ENCODE results near the gene SLC49A3.
A peak's percentile ranks its signal among the peaks of the same experiment; 100 is the strongest.
"Not testable (repeated sequence)": the region's sequence is repeated elsewhere in the genome, so short reads cannot be mapped to it uniquely, and the experiment has no call there.

Gene SLC49A3

DNA sequence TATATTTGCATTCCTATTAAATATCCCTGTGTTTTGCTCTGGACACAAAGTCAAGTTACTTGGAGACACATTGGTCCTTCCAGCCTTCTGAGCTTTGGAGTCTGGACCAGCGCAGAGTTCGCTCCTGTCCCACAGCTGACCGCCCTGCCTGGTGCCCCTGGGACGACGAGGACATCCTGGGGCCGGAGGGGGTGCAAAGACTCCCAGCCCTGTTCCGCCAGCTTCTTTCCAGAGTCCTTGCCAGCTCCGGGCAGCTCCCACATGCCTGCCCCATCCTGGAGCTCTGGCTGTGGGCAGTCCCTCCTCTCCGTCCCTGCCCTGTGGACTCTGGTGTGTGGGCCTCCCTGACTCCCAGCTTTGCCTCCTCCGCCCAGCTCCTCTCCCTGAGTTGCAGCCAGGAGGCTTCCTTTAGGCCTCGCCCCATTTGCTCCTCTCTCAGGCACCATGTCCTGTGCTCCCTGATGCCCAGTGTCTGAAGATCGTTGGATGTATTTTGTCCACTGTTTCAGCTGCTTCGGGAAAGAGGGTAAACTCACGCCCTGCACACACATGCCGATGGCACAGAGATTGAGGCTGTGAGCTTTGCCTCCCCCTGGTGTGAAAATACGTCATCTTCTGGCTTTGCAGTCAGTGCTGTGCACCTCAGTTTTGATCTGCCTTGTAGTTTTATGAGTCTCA is 11.8 kb upstream of the SLC49A3 start:
- DNase-seq = no peak

DNA sequence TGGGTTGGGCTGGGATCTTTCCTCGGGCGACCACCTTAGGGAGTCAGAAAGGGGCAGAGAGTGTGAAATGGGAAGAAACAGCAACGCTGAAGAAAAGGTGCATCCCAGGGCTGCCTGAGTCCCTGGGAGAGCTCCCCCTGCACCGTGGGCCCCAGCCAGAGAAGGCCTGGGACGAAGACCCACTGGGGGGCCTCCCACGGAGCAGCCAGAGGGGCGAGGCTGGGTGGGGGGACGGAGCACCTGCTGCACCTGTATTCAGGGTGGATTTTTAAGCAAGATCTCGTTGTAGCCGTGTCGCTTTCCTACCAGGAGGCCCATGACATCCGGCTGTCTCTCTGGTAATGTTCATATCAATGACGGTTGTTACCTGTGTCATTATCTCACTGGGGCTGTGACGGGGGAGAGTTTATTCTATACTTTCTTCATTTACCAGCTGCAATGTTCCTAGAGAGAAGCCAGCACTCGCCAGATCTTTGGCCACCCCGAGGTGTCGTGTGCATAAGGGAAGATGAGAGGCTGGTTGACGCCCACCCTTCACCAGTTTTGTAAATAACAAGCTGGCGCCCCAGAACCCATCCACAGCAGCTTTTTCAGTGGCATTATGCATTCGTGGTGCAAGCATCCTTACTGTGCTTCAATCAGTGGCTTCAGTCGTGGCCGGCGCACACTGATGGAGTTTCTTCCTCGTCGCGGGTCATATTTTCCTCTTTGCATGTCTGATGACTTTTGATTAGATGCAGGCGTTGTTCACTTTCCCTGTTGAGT is 11.0 kb upstream of the SLC49A3 start:
- DNase-seq = no peak

DNA sequence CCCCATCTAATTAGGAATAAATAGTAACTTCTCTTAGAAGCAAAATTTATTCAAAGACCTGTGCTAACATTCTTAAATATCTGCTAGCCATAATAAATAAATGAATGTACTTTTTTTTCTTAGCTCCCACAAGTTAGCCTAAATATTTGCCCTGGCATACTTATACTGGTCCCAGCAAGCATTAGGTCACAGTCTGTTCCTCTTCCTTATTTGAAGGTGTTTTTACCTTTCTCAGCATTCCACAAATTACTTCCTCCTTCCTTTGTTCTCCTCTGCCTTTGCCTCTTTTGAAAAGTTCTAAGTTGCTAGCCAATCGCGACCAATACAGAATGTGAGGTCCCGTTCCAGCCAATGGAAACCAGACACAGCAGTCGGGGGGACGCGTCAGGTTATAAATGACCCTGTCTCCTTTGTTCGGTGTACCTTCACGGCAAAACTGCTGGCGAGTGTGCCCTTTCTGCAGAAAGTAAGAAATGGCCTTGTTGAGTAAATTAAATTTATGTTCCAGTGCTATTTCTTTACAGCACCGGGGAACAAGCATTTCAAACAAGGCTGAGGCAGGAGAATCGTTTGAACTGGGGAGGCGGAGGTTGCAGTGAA is 5.5 kb upstream of the SLC49A3 start:
- not testable (repeated sequence) for DNase-seq

DNA sequence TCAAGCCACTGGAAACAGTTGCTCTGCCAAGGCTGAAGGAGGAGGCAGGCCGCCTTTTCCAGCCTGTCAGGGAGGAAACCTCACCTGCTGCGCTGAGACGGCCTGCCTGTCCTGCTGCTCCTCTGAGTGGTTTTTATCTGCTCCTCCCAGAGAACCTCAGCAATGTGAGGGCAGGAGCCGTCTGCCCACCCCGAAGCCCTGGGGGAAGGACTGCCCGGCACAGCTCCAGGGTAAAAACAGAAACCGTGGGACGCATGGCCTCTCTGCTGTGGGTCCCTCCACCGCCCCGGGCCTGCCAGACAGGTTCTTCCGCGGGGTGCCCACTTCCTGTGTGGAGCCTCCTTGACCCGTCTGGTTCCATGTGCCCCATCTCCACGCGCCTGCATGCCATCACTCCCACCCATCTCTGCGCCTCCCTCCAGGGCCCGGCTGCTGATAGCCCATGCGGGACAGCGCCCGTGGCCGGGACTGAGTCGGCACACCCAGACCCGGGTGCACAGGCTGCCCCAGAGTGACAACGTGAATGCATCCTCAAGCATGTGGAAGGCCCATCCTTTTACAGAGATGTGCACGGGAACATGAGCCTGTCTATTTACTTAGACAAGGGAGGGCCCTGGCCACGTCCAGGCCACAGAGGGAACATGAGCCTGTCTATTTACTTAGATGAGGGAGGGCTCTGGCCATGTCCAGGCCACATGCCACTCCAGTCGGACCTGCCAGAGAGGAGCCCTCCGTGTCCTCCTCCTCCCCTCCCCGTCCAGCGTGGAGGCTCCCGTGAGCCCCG is 4.0 kb upstream of the SLC49A3 start:
- no peak for DNase-seq

DNA sequence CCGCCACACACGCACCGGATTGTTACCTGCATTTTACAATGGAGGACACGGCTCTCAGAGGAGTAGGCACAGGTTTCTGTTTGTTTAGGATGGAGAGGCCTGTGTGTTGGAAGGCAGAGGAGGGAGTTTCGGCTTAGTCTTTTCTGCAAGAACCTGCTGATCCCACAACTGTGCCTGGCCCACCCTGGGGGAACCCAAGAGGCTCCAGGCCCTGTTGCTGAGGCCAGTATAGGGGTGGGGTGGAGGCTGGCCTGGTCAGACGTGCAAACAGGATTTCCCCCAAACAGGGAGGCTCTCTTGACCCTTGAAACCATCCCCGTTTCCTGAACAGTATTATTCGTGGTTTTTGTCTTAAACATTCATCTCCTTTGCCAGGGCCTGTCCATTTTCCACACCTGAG is 772 bp upstream of the SLC49A3 start:
- DNase-seq = no peak

DNA sequence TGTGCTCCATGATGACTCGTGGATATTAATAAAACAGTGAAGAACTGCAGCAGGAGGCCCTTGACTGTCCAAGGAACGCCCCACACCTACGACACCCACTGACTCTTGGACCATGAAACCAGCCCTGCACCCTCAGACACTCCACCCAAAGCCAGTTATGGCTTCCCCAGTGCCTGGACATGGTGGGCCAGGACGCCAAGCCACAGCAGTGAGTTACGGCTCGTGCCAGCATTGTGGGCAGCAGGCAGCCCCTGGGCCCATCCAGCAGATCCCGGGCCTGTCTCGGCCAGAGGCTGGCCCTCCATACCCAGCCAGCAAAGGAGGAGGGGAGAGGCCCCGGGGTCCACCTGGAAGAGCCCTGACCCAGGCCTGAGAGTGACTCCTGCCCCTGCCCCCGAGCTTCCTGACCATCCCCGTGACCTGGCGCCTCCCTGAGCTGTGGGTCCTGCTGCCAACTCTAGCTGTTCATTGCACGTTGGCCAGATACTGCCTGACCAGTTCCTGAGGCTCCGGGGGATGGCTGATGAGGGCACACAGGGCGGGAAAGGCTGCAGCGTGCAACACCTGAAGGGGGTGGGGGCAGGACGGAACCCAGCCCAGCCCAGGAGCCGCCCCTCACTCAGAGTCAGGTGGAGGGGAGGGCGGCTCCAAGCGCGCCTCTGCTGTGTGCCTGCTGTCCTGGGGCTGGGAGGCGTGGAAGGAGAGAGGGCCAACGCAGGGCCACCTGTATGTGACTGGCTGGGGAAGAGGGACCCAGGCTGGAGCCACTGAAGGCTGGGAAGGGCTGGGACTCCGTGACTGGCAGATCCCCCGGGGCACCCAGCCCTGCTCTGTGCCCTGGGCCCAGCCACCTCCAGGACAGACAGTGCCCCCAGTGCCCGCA is 739 bp downstream of the SLC49A3 start:
- DNase-seq = no peak

DNA sequence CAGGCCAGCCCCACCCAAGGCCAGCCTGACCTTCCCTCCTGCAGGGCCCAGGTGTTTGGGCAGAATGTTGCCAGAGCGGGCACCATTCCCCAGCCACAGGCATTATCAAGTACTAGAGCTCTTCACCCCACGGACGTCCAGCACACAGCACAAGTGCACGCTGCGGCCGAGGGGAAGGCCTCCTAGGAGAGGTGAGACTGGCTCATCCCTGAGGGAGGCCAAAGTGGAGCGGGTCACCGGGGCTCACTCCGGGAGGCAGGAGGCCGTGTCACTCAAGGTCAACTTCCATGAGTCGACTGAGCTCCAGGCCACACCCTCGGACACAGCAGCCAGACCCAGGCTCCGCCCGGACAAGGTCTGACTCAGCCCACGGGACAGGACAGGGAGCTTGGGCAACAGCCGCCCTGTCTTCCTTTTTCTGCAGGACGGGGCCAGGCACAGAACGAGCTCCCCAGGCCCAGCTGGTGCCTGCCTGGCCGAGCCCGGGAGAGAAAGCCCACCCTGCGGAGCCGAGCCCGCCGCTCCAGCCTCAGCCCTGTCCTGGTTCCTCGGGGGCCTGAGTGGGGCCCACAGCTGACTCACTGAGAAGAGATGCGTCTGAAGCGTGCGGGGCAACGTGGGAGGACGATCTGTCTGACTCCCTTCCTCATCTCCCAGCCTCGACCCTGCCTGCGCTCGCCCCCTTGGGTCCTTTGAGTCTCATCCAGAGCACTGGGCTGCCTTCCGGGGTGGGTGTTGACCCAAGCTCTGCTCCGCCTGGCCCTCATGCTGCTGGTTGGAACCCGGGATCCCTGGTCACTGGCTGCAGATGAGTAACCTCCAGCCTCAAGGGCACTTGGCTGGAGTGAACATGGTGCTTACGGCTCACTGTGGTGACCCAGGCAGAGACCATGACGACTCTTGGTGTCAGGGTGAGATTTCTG is 1.6 kb downstream of the SLC49A3 start:
- DNase-seq = no peak

DNA sequence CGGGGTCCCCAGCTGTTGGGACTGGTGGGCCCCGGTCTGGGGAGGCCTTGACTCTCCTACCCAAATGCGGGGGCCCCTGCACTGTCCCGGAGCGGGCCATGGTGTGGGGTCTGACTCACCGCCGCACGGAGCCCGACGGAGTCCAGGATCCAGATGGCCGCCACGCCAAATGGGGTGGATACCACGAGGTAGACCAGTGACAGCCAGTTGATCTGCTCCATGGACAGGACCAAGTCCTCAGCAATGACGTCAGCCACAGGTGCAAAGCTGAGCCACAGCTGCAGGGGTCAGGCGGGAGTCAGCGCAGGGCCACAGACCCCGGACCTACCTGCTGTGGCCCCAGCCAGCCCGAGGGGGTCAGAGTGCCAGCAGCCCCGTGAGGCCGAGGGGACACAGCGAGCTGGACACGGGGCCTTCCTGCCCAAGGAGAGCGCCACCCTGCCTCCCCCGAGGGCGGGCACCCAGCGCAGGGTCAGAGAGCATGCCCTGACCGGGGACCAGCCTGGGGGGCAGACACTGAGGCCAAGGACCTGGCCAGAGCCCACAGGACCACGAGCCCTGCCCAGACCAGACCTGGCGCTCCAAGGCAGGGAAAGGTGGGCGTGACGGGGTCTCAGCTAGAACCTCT is 2.4 kb downstream of the SLC49A3 start:
- DNase-seq = no peak

DNA sequence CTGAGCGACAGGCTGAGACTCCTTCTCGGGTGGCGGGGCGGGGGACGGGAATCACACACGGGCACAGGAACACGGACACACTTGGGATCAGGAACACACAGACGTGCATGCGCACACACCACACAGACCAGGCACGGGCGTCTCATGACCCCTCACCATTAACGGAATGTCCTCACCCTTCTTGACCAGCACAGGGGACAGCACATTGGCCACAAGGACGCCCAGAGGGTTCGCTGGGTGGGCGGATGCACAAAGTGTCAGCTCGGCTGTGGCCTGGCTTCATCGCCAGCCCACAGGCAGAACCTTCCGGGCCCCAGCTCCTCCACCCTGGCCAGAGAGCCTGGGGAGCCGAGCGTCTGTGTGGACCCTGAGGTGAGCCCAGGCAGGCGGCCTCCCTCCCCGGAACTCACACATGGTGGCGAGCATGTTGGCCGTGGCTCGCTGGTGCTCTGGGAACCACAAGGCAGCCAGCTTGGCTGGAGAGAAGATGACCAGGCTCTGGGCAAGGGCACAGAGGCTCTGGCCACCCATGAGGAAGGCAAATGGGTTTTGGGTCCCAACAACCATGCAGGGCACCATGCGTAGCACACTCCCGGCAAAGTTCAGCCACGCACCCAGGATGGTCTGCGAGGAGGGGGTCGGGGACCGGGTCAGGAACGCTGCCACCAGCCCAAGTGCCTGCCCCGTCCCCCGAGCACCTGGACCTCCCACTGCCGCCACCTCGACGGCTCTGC is 3.1 kb downstream of the SLC49A3 start:
- no peak for DNase-seq

DNA sequence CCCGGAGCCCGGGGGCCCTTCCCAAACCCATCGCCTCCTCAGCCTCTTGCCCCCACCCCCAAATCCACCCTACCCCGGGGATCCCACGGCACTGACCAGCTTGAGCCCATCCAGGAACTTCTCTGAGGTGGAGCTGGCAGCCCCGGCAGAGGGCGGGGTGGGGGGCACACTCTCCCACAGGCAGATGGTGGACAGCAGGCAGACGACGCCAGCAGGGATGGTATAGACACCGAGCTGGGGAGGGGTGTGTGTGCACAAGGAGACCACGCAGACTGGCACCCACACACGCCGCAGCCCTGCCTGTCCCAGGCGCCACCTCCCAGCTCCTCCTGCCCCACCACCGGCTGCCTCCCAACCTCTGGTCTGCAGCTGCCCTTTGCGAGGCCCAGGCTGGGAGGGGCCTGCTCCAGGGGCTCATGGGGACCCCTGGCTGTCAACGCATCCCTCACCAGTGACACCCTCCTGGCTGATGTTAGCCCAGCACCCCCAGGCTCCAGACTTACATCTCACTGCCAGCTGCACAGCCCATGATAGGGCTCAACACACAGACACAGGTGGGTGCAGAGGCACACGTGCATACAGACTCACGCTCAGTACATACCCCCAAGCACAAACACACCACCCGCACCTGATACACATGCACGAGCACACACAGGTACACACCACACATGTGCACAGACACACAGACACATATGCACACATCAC is 4.2 kb downstream of the SLC49A3 start:
- no peak for DNase-seq

DNA sequence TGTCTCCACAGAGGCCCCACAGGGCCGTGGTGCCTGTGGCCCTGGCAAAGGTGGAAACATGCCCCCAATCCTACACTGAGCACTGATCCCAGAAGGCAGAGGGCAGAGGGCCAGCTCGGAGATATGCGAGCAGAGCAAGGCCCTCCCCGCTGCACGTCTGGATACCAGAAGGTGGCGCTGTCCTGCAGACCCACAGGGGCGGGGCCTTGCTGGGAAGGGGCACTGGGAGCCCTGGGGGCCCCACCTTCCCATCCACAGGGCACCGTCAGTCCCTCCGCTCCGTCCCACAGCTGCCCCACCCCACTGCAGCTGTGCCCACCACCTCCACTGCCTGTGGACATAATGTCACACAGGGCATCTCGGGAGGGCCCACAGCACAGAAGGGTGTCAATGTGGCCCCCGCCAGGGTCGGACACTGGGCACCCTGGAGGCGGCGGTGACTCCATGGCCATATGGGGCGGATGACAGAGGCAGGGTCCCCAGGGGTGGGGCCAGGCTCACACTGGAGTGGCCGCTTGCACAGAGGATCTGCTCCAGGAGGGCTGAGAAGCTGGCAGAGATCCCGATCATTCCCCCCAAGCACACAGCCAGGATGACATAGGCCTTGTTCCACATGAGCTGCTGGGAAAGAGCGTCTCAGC is 4.8 kb downstream of the SLC49A3 start:
- DNase-seq = peak; percentile 11

DNA sequence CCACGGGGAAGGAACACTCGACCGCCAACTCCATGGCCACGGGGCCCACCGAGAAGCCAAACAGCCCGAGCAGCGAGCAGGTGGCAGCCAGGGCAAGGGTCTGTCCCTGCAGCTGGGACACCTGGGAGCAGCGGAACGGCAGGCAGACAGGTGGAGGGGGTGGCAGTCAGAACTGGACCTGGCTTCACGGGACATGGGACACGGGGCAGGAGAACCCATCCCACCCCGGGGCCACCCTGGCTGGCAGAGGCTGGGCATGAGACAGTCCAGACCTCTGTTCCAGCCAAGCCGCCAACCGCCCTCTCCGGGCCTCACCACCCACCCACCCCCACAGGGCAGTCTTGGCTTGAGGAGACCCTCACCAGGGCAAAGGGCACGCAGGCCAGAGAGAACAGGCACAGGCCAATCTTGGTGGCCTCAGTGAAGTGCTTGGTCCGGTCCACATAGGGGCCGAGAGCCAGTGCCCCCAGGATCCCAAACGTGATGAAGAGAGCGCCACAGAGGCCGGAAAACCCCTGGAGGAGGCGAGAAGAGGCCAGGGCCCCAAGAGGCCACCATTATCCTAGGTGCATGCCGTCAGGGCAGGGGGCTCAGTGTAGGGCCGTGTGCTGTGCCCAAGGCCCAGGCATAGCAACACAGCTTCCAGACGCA is 5.6 kb downstream of the SLC49A3 start:
- no peak for DNase-seq

DNA sequence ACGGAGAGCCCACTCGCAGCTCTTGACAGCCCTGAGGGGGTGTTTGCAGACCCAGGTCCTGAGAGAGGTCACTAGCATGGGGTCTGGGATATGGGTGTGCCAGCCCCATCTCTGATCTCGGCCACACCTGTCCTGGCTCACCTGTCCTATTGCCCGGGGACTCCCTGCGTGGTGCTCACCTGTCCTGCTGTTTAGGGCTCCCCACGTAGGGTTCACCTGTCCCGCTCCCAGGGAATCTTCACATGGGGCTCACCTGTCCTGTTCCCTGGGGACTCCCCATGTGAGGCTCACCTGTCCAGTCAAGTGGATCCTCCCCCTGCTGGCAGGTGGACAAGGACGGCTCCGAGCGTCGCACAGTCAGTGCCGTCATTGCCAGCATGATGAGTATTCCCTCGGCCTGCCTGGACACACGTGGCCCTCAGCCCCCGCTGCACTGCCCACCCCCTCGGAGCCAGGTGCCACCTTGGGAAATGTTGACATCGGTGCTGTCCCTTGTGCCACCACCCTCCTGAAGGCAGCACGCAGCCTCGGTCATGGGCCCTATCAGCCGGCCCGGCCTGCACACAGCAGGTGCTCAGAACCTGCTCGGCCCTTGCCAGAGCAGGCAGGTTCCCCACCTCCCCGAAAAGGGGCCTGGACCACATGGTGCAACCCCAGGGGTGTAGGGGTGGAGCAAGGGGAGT is 6.3 kb downstream of the SLC49A3 start:
- no peak for DNase-seq

DNA sequence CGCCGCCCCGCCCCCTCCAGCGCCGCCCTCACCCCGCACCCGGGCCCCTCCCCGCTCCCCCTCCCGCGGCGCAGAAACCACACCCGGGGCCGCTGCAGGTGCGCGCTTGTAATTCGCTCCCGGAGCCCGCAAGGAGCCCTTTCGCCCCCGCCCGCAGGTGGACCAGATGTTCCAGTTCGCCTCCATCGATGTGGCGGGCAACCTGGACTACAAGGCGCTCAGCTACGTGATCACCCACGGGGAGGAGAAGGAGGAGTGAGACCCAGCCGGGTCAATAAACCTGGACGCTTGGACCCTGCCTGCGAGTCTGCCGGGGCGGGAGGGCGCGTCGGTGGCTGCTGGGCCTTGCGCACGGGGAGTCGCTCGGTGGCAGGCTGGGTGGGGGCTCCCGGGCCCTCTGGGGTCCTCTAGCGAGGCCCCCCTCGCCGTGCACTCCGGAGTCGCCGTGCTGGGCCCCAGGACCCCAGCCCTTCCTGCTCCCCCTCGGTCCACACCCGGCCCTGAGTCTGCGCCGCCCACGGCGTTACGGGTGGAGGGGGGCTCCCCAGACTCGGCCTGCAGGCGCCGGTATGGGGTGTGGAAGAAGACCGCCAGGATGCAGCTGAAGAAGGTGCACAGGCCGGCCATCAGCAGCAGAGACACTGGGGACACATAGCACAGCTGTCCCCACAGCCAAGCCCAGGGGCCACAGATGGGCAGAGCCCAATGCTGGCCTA is 7.1 kb downstream of the SLC49A3 start:
- DNase-seq = peak; percentile 28

DNA sequence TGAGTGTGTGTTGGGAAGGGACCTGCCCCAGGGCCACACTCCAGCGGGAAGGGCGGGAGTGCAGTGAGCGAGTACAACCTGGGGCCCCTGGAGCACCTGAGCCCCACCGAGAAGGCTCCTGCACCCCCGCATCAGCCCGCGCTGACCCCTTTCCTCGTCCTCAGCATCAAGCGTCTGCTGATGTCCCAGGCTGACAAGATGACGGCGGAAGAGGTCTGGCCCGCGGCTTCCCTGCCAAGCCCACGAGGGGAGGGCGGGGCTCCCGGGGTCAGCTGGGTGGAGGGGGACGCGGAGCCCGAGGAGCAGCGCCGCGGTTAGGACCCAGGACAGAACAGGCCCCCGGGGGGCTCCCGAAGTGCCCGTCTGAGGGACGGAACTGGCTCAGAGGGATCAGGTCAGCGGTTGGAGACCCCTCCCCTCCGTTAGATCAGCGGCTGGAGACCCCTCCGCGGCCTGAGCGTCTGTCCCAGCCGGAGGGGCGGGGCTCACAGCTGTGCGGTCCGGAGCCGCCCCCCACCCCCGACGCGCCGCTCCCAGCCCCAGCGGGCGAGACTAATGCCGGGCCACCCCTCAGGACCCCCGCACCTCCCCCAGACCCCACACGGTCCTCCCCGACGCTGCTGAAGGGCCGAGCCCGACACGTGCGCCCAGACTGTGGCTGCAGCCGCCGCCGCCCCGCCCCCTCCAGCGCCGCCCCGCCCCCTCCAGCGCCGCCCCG is 7.9 kb downstream of the SLC49A3 start:
- DNase-seq = peak; percentile 49

DNA sequence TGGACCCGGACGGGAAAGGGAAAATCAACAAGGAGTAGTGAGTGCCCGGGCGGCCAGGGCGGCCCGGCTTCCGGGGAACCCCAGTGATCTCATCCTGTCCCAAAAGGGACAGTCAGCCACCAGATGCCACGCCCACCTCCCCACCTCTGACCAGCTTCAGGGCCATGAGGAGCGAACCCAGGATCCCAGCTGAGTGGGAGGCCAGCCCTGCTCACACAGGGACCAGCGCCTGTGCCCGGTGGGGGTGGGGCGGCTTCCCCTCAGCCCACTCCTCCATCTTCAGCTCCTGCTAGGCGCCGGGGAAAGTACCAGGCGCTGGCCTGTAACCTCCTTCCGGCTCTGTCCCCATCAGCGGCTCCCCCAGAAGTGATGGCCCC is 8.4 kb downstream of the SLC49A3 start:
- peak; percentile 8 for DNase-seq
